ENCODE measurements around the gene DBNL.

DNA sequence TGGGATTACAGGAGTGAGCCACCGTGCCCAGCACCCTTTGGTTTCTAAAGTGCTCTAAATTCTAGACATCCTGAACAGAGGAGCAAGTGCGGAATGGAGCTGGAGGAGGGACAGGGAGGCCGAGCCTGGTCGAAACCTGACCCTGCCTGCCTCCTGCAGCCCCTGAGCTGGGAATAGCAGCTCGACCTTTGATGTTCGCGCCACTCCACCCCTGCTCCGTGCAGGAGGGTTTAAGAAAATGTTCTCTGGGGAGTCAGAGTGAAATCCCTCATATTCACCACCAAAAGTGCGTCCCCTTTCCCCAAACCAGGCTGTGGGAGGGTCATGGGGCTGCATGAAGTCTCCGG is 19.0 kb downstream of the DBNL start:
- TF ChIP-seq, protein P1, sequence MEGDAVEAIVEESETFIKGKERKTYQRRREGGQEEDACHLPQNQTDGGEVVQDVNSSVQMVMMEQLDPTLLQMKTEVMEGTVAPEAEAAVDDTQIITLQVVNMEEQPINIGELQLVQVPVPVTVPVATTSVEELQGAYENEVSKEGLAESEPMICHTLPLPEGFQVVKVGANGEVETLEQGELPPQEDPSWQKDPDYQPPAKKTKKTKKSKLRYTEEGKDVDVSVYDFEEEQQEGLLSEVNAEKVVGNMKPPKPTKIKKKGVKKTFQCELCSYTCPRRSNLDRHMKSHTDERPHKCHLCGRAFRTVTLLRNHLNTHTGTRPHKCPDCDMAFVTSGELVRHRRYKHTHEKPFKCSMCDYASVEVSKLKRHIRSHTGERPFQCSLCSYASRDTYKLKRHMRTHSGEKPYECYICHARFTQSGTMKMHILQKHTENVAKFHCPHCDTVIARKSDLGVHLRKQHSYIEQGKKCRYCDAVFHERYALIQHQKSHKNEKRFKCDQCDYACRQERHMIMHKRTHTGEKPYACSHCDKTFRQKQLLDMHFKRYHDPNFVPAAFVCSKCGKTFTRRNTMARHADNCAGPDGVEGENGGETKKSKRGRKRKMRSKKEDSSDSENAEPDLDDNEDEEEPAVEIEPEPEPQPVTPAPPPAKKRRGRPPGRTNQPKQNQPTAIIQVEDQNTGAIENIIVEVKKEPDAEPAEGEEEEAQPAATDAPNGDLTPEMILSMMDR (IDR thresholded peaks at IDR 0.05; ENCODE audit: insufficient read depth, low read depth, low read length) = no peak
- TF ChIP-seq EZH2 (IDR thresholded peaks at IDR 0.05; ENCODE audit: insufficient read depth, low read length) = no peak

Measured in astrocyte (in vitro differentiated cells and primary cell).